HEK293 (cell line): ENCODE results near the gene ADGRB3.

Experiments used
- CTCF ChIP-seq: fragments of 450-650 bp; formaldehyde crosslinking; IDR thresholded peaks from 2 replicates; pipeline ENCODE4 v1.5.1; 2016; ENCODE audit warnings: missing biosample characterization, missing genetic modification characterization
- KLF10 ChIP-seq: fragments of 450-650 bp; IDR thresholded peaks from 2 replicates; pipeline ENCODE4 v1.5.1; 2018; ENCODE audit warnings: missing biosample characterization, mild to moderate bottlenecking, missing genetic modification characterization
- PRDM1 ChIP-seq: fragments of 450-650 bp; formaldehyde crosslinking; IDR thresholded peaks from 2 replicates; pipeline ENCODE4; 2016; ENCODE audit warnings: missing biosample characterization, missing genetic modification characterization
- REPIN1 ChIP-seq: fragments of 450-650 bp; formaldehyde crosslinking; IDR thresholded peaks from 2 replicates; pipeline ENCODE4 v1.5.1; 2017; ENCODE audit warnings: missing biosample characterization, missing genetic modification characterization, low read depth
- TCF7L2 ChIP-seq: IDR thresholded peaks from 2 replicates; pipeline ENCODE4 v1.6.1; 2011; ENCODE audit warnings: low read depth, mild to moderate bottlenecking, inconsistent platforms, low read length, moderate library complexity, borderline replicate concordance
- YY1 ChIP-seq: fragments of 450-650 bp; formaldehyde crosslinking; IDR thresholded peaks from 2 replicates; pipeline ENCODE4 v1.5.1; 2018; ENCODE audit warnings: missing biosample characterization, missing genetic modification characterization
- YY2 ChIP-seq: fragments of 450-650 bp; formaldehyde crosslinking; IDR thresholded peaks from 2 replicates; pipeline ENCODE4 v1.5.1; 2016; ENCODE audit warnings: missing biosample characterization, missing genetic modification characterization
- ZNF10 ChIP-seq: fragments of 450-650 bp; formaldehyde crosslinking; IDR thresholded peaks from 2 replicates; pipeline ENCODE4 v1.5.1; 2017; ENCODE audit warnings: missing biosample characterization, missing genetic modification characterization
- ZNF202 ChIP-seq: fragments of 450-650 bp; formaldehyde crosslinking; IDR thresholded peaks from 2 replicates; pipeline ENCODE4 v1.5.1; 2016; ENCODE audit warnings: missing biosample characterization, missing genetic modification characterization, borderline replicate concordance
- ZNF221 ChIP-seq: fragments of 450-650 bp; formaldehyde crosslinking; IDR thresholded peaks from 2 replicates; pipeline ENCODE4 v1.5.1; 2017; ENCODE audit warnings: missing biosample characterization, missing genetic modification characterization, borderline replicate concordance
- ZNF416 ChIP-seq: fragments of 450-650 bp; formaldehyde crosslinking; IDR thresholded peaks from 2 replicates; pipeline ENCODE4 v1.5.1; 2016; ENCODE audit warnings: missing biosample characterization, missing genetic modification characterization
- ZNF692 ChIP-seq: fragments of 450-650 bp; formaldehyde crosslinking; IDR thresholded peaks from 2 replicates; pipeline ENCODE4 v1.5.1; 2016; ENCODE audit warnings: missing biosample characterization, missing genetic modification characterization
- ZNF776 ChIP-seq: fragments of 450-650 bp; formaldehyde crosslinking; IDR thresholded peaks from 2 replicates; pipeline ENCODE4 v1.5.0; 2017; ENCODE audit warnings: missing biosample characterization, missing genetic modification characterization, borderline replicate concordance
- ZSCAN5A ChIP-seq: fragments of 450-650 bp; formaldehyde crosslinking; IDR thresholded peaks from 2 replicates; pipeline ENCODE4 v1.5.1; 2016; ENCODE audit warnings: missing biosample characterization, missing genetic modification characterization

- no peak for TF ChIP-seq ZSCAN5A (tag by site-specific recombination)
- no peak for TF ChIP-seq ZNF416 (tag by site-specific recombination)
- TF ChIP-seq CTCF (tag by site-specific recombination) = no peak
- no peak for TF ChIP-seq REPIN1 (tag by site-specific recombination)
- no peak for TF ChIP-seq PRDM1 (tag by site-specific recombination)
- TF ChIP-seq YY1 = no peak
- no peak for TF ChIP-seq ZNF692 (tag by site-specific recombination)
- TF ChIP-seq ZNF221 = no peak
- TF ChIP-seq KLF10 (tag by site-specific recombination) = no peak
- TF ChIP-seq TCF7L2 = no peak
- no peak for TF ChIP-seq ZNF10 (tag by site-specific recombination)
- no peak for TF ChIP-seq ZNF202 (tag by site-specific recombination)
- no peak for TF ChIP-seq ZNF776
- TF ChIP-seq YY2 = no peak
Measured at GRCh38 chr6:69018906-69019305, 383.8 kb downstream of the ADGRB3 start.
